SH-SY5Y (cell line): ENCODE measurements around the gene DCAF16.

Experiments used
- GATA2 ChIP-seq: IDR thresholded peaks from 2 replicates; pipeline ENCODE4 v1.6.1; 2011; ENCODE audit warnings: mild to moderate bottlenecking, low read depth, low read length
- GATA3 ChIP-seq: IDR thresholded peaks from 2 replicates; pipeline ENCODE4 v1.6.1; 2011; ENCODE audit warnings: low read depth, mild to moderate bottlenecking, low read length, moderate library complexity

DNA sequence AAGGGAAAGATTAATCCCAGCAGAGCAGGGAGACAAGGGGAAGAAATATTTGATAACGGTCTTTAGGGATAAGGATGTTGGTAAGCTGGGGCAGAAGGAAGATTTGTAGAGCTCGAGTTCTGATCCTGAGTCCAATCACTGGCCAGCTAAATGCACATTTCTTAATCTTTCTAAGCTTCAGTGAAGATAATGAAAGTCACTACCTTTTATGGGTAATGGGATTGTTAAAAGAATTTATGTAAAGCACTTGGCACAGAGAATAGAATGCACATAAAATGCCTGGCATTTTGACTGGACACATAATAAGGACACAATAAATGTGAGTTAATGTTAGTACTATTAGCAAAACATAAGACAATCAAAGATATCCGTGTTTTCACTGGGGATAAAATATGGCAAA, 43.5 kb upstream of the DCAF16 start:
- TF ChIP-seq GATA2 (no peak), GATA3 (no peak)
